HFFc6 (cell line): ENCODE data around the gene SSTR1. TPM values are rescaled to one million over a fixed set of nuclear protein-coding genes. Genes with fewer than 3 reads are reported as not detected.

Experiments
- DNase-seq: peaks from one replicate; pipeline ENCODE4 v3.0.0-alpha.2; 2018
- H3K27ac Mint-ChIP-seq: 2 replicates; pipeline ENCODE4 v1.8.0; 2020; ENCODE audit warnings: mild to moderate bottlenecking, mixed read lengths
- H3K27me3 Mint-ChIP-seq: 2 replicates; pipeline ENCODE4 v1.8.0; 2021; ENCODE audit warnings: mild to moderate bottlenecking, moderate library complexity, mixed read lengths; ENCODE audit not compliant: insufficient read depth
- H3K36me3 Mint-ChIP-seq: 2 replicates; pipeline ENCODE4 v1.8.0; 2021; ENCODE audit warnings: low read depth, mixed read lengths
- H3K4me1 Mint-ChIP-seq: 2 replicates; pipeline ENCODE4 v1.8.0; 2020; ENCODE audit warnings: low read depth, mixed read lengths
- H3K4me3 Mint-ChIP-seq: 2 replicates; pipeline ENCODE4 v1.8.0; 2020; ENCODE audit warnings: mild to moderate bottlenecking, moderate library complexity, mixed read lengths
- H3K9me3 Mint-ChIP-seq: 2 replicates; pipeline ENCODE4 v1.8.0; 2020; ENCODE audit warnings: mild to moderate bottlenecking, mixed read lengths
- CTCF ChIP-seq: fragments of 200-600 bp; sonication (generic); IDR thresholded peaks from 2 replicates; pipeline ENCODE4 v1.5.0; 2021; ENCODE audit warnings: antibody characterized with exemption, mild to moderate bottlenecking
- total RNA-seq, 6 experiments: library from RNA; stranded (reverse); fragmentation: NEBNext Ultra II Directional; extraction: Animal tissue kit (Norgen Biotek cat#: 25700); gene quantifications; 2 replicates in 1 of 6; 3 replicates in 5 of 6; pipeline ENCODE4 v1.2.3, GENCODE V29; 2021

SSTR1 gene
- total RNA-seq, 6 experiments from 2014 or later, result 106 to 209 (median 120) TPM

- DNase-seq, result no peak
- no peak for TF ChIP-seq CTCF
- 0 out of 2 replicates have a peak, but pooled peaks cover 6% of the 10 kb centered on the region for H3K36me3 Mint-ChIP-seq
- H3K9me3 Mint-ChIP-seq, result no peaks in the 10 kb centered on the region
- no peak overlapping the region for H3K4me3 Mint-ChIP-seq
- peaks cover 10% of the 10 kb centered on the region for H3K4me1 Mint-ChIP-seq
- H3K27ac Mint-ChIP-seq, result no peak overlapping the region
- peaks cover 1% of the 10 kb centered on the region; the same call in 1 of the 2 replicates for H3K27me3 Mint-ChIP-seq
These were observed 32.0 kb upstream of the SSTR1 start for GRCh38 chr14:38175658-38176057.

- no peak for TF ChIP-seq CTCF
- Mint-ChIP-seq H3K27me3 (peaks cover 1% of the 10 kb centered on the region; the same call in 1 of the 2 replicates), H3K9me3 (no peaks in the 10 kb centered on the region), H3K4me1 (peaks cover 5% of the 10 kb centered on the region), H3K4me3 (no peak overlapping the region), H3K27ac (no peak overlapping the region), H3K36me3 (0 out of 2 replicates have a peak, but pooled peaks cover 6% of the 10 kb centered on the region)
- DNase-seq, result no peak
These were observed 31.3 kb upstream of the SSTR1 start for GRCh38 chr14:38176379-38176778.

GRCh38 chr14:38184132-38184531, 23.6 kb upstream of the SSTR1 start:
- DNase-seq, result no peak
- no peak for TF ChIP-seq CTCF
- Mint-ChIP-seq H3K4me3 (no peak overlapping the region), H3K4me1 (peaks cover 16% of the 10 kb centered on the region), H3K27me3 (no peaks in the 10 kb centered on the region), H3K9me3 (no peaks in the 10 kb centered on the region), H3K27ac (no peak overlapping the region), H3K36me3 (0 out of 2 replicates have a peak, but pooled peaks cover 3% of the 10 kb centered on the region)

- H3K4me1 Mint-ChIP-seq, result peaks cover 16% of the 10 kb centered on the region
- TF ChIP-seq CTCF, result no peak
- H3K36me3 Mint-ChIP-seq, result no peaks in the 10 kb centered on the region
- no peak overlapping the region for H3K4me3 Mint-ChIP-seq
- H3K27me3 Mint-ChIP-seq, result no peaks in the 10 kb centered on the region
- DNase-seq, result no peak
- no peaks in the 10 kb centered on the region for H3K9me3 Mint-ChIP-seq
- H3K27ac Mint-ChIP-seq, result no peak overlapping the region
These were observed 22.0 kb upstream of the SSTR1 start for GRCh38 chr14:38185671-38186070.

GRCh38 chr14:38186216-38186615, 21.5 kb upstream of the SSTR1 start:
- Mint-ChIP-seq H3K27ac (no peak overlapping the region), H3K36me3 (no peaks in the 10 kb centered on the region), H3K27me3 (peaks cover 1% of the 10 kb centered on the region; the same call in 1 of the 2 replicates), H3K4me1 (peaks cover 16% of the 10 kb centered on the region), H3K4me3 (no peak overlapping the region), H3K9me3 (no peaks in the 10 kb centered on the region)
- no peak for TF ChIP-seq CTCF
- no peak for DNase-seq

GRCh38 chr14:38187528-38187927, 20.2 kb upstream of the SSTR1 start:
- no peaks in the 10 kb centered on the region for H3K9me3 Mint-ChIP-seq
- no peak for DNase-seq
- peaks cover 4% of the 10 kb centered on the region; the same call in 1 of the 2 replicates for H3K27me3 Mint-ChIP-seq
- H3K27ac Mint-ChIP-seq, result no peak overlapping the region
- no peak for TF ChIP-seq CTCF
- no peak overlapping the region for H3K4me3 Mint-ChIP-seq
- H3K36me3 Mint-ChIP-seq, result no peaks in the 10 kb centered on the region
- peaks cover 16% of the 10 kb centered on the region for H3K4me1 Mint-ChIP-seq
